ENCODE measurements around the gene IMMP2L.

The IMMP2L gene

DNA sequence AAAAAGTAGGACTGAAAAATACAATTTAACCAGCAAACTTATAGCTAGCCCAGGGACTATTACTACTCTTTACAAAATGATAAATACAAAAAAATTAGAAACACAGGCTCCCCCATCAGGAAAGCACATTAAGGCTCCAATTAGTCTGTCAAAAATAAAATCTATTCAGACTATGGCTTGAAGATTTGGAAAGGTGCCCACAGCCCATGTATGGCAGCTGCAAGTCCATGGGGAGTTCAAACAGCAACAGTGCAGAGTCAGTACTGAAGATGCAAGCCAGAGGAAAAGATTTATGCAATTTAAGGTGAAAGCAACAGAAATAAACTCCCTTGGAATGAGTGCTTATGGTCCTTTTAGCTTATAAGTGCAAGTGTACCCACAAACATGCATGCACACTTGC is 29.7 kb downstream of the IMMP2L start:
- peaks cover 29% of the 10 kb centered on the region for H3K4me1 Mint-ChIP-seq
- peaks cover 2% of the 10 kb centered on the region for H3K36me3 Mint-ChIP-seq
- no peaks in the 10 kb centered on the region for H3K27me3 Mint-ChIP-seq
- H3K9me3 Mint-ChIP-seq = no peaks in the 10 kb centered on the region
- no peak overlapping the region for H3K4me3 Mint-ChIP-seq
- DNase-seq (ENCODE audit: low spot score in 2 of 2) (no peak), ATAC-seq (ENCODE audit: low read depth) (no peak)
- H3K27ac Mint-ChIP-seq = peak overlapping the region; percentile 3

GRCh38 chr7:111531993-111532392 is 30.3 kb downstream of the IMMP2L start:
- DNase-seq (ENCODE audit: low spot score in 2 of 2) (no peak), ATAC-seq (ENCODE audit: low read depth) (no peak)
- Mint-ChIP-seq H3K9me3 (no peaks in the 10 kb centered on the region), H3K27me3 (no peaks in the 10 kb centered on the region), H3K36me3 (peaks cover 2% of the 10 kb centered on the region), H3K4me3 (no peak overlapping the region), H3K27ac (peak overlapping the region; percentile 3), H3K4me1 (peaks cover 31% of the 10 kb centered on the region)

GRCh38 chr7:111530356-111530668 is 32.0 kb downstream of the IMMP2L start:
- no peak for DNase-seq (ENCODE audit: low spot score in 2 of 2)
- no peaks in the 10 kb centered on the region for H3K27me3 Mint-ChIP-seq
- peaks cover 2% of the 10 kb centered on the region for H3K36me3 Mint-ChIP-seq
- no peak for ATAC-seq (ENCODE audit: low read depth)
- no peaks in the 10 kb centered on the region for H3K9me3 Mint-ChIP-seq
- no peak overlapping the region for H3K4me3 Mint-ChIP-seq
- no peak overlapping the region for H3K27ac Mint-ChIP-seq
- peaks cover 30% of the 10 kb centered on the region for H3K4me1 Mint-ChIP-seq

DNA sequence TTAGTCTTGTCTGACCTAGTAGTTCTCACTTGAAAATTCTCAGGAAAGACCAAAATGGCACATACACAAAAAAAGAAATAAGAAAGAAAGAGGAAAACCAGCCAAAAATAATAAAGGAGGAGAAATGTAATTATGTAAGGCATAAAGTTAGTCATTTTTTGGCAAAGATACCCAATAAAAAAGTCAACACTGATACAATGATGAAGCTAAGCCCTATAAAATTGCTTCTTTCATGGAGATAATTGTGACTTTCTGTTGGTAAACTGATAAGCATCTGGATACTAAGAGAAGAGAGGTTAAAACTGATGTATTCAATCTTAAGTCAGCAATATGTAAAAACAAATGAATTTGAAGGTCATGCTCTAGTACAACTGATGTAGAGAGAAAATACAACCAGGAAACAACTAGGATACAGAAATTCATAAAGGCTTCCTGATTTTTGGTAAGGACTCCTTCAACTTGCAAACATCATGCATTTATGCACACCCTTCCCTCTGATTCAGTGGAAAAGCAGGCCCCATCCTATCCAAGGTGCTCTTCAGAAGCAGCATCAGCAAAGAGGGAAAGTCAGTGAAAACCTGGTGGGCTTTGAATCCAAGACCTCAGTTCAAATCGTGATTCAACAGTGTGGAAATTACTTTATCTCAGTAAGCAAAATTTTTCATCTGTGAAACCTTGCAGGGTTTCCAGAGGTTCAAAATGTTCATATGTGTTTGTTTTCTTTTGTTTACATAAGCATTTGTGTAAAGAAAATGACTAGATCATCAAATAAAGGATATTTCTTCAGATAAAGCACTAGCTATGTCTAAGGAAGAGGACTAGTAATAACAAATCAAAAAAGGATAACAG is 32.6 kb downstream of the IMMP2L start:
- Mint-ChIP-seq H3K27ac (no peak overlapping the region), H3K4me3 (no peak overlapping the region), H3K36me3 (peaks cover 5% of the 10 kb centered on the region), H3K27me3 (no peaks in the 10 kb centered on the region), H3K9me3 (no peaks in the 10 kb centered on the region), H3K4me1 (peaks cover 30% of the 10 kb centered on the region)
- ATAC-seq (ENCODE audit: low read depth) (no peak), DNase-seq (ENCODE audit: low spot score in 2 of 2) (no peak)

- H3K4me3 Mint-ChIP-seq = no peak overlapping the region
- H3K27ac Mint-ChIP-seq = no peak overlapping the region
- no peak for ATAC-seq (ENCODE audit: low read depth)
Observed at GRCh38 chr7:111528331-111528730, 34.0 kb downstream of the IMMP2L start.

GRCh38 chr7:111527545-111527944 is 34.7 kb downstream of the IMMP2L start:
- H3K27me3 Mint-ChIP-seq = no peaks in the 10 kb centered on the region
- no peaks in the 10 kb centered on the region for H3K9me3 Mint-ChIP-seq
- H3K36me3 Mint-ChIP-seq = peaks cover 5% of the 10 kb centered on the region
- no peak overlapping the region for H3K4me3 Mint-ChIP-seq
- peak; percentile 62 for ATAC-seq (ENCODE audit: low read depth)
- H3K27ac Mint-ChIP-seq = no peak overlapping the region
- peaks cover 25% of the 10 kb centered on the region for H3K4me1 Mint-ChIP-seq
- no peak for DNase-seq (ENCODE audit: low spot score in 2 of 2)

More at GRCh38 chr7:111528331-111528730, 34.0 kb downstream of the IMMP2L start:
- H3K36me3 Mint-ChIP-seq = peaks cover 5% of the 10 kb centered on the region
- H3K4me1 Mint-ChIP-seq = peaks cover 28% of the 10 kb centered on the region
- H3K27me3 Mint-ChIP-seq = no peaks in the 10 kb centered on the region
- DNase-seq (ENCODE audit: low spot score in 2 of 2) = no peak
- H3K9me3 Mint-ChIP-seq = no peaks in the 10 kb centered on the region

- Mint-ChIP-seq H3K27me3 (no peaks in the 10 kb centered on the region), H3K36me3 (peaks cover 17% of the 10 kb centered on the region), H3K27ac (no peak overlapping the region), H3K4me1 (peaks cover 19% of the 10 kb centered on the region), H3K4me3 (no peak overlapping the region), H3K9me3 (peaks cover 3% of the 10 kb centered on the region)
- DNase-seq (ENCODE audit: low spot score in 2 of 2) (no peak), ATAC-seq (ENCODE audit: low read depth) (no peak)
Observed at GRCh38 chr7:111525100-111525499, 37.2 kb downstream of the IMMP2L start.

GRCh38 chr7:111521660-111522059 is 40.6 kb downstream of the IMMP2L start:
- peaks cover 33% of the 10 kb centered on the region for H3K36me3 Mint-ChIP-seq
- H3K4me1 Mint-ChIP-seq = peaks cover 5% of the 10 kb centered on the region

GRCh38 chr7:111518264-111518663 is 44.0 kb downstream of the IMMP2L start:
- ATAC-seq (ENCODE audit: low read depth) = no peak
- no peaks in the 10 kb centered on the region for H3K4me1 Mint-ChIP-seq
- H3K36me3 Mint-ChIP-seq = peaks cover 33% of the 10 kb centered on the region
- no peak overlapping the region for H3K4me3 Mint-ChIP-seq
- H3K27me3 Mint-ChIP-seq = no peaks in the 10 kb centered on the region
- no peak for DNase-seq (ENCODE audit: low spot score in 2 of 2)
- peaks cover 3% of the 10 kb centered on the region for H3K9me3 Mint-ChIP-seq
- H3K27ac Mint-ChIP-seq = no peak overlapping the region

More at GRCh38 chr7:111521660-111522059, 40.6 kb downstream of the IMMP2L start:
- ATAC-seq (ENCODE audit: low read depth) = no peak
- Mint-ChIP-seq H3K27ac (no peak overlapping the region), H3K27me3 (no peaks in the 10 kb centered on the region), H3K9me3 (peaks cover 3% of the 10 kb centered on the region), H3K4me3 (no peak overlapping the region)
- no peak for DNase-seq (ENCODE audit: low spot score in 2 of 2)

DNA sequence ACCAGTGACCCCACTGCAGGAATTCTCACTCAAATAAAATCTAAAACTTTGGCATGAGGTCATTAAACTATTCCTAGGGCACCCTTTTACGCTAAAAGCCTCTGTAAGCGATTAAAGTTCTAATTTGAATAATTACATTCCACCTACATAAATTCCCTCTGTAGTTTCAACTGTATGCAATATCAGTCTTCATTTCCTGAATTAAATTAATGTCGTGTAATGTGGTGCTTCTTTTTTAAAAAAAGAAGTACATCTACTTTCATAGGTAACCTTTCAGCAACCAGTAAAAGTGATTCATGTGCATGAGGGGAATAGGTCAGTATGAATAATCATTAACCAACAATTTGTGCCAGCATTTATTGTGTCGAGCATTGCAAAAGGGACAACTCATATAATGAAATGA is 44.7 kb downstream of the IMMP2L start:
- ATAC-seq (ENCODE audit: low read depth) (no peak), DNase-seq (ENCODE audit: low spot score in 2 of 2) (no peak)
- H3K27ac Mint-ChIP-seq = no peak overlapping the region
- H3K36me3 Mint-ChIP-seq = peaks cover 38% of the 10 kb centered on the region
- no peaks in the 10 kb centered on the region for H3K27me3 Mint-ChIP-seq
- peaks cover 2% of the 10 kb centered on the region for H3K4me1 Mint-ChIP-seq
- peaks cover 3% of the 10 kb centered on the region for H3K9me3 Mint-ChIP-seq
- H3K4me3 Mint-ChIP-seq = no peak overlapping the region

DNA sequence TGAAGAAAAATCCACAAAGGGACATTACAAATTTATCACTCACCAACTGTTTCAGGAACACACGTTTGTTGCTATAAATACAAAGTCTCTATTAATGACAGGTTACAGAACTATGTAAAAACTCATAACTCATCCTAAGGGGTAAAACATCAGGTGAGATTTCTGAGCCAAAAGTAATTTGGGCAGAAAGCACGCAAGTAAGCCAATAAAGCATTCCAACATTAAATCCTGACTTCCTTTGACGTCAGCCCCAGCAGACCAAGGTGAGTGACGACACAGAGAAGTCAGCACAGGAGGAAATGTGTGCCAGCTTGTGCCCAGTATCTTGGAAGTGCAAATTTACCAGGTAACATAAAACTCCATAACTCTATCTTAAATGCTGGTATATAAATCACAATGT is 45.7 kb downstream of the IMMP2L start:
- H3K27me3 Mint-ChIP-seq = no peaks in the 10 kb centered on the region
- peaks cover 2% of the 10 kb centered on the region for H3K4me1 Mint-ChIP-seq
- ATAC-seq (ENCODE audit: low read depth) (no peak), DNase-seq (ENCODE audit: low spot score in 2 of 2) (no peak)
- H3K4me3 Mint-ChIP-seq = no peak overlapping the region
- no peaks in the 10 kb centered on the region for H3K9me3 Mint-ChIP-seq
- no peak overlapping the region for H3K27ac Mint-ChIP-seq
- peaks cover 36% of the 10 kb centered on the region for H3K36me3 Mint-ChIP-seq

- no peaks in the 10 kb centered on the region for H3K9me3 Mint-ChIP-seq
- peaks cover 23% of the 10 kb centered on the region for H3K36me3 Mint-ChIP-seq
- peaks cover 7% of the 10 kb centered on the region for H3K4me1 Mint-ChIP-seq
- DNase-seq (ENCODE audit: low spot score in 2 of 2) = no peak
- no peaks in the 10 kb centered on the region for H3K27me3 Mint-ChIP-seq
- no peak for ATAC-seq (ENCODE audit: low read depth)
- H3K4me3 Mint-ChIP-seq = no peak overlapping the region
- no peak overlapping the region for H3K27ac Mint-ChIP-seq
Observed at GRCh38 chr7:111513566-111513965, 48.7 kb downstream of the IMMP2L start.

GRCh38 chr7:111511845-111512244 is 50.4 kb downstream of the IMMP2L start:
- Mint-ChIP-seq H3K4me1 (peaks cover 11% of the 10 kb centered on the region), H3K36me3 (peaks cover 22% of the 10 kb centered on the region), H3K4me3 (no peak overlapping the region), H3K27ac (no peak overlapping the region), H3K9me3 (no peaks in the 10 kb centered on the region), H3K27me3 (no peaks in the 10 kb centered on the region)
- DNase-seq (ENCODE audit: low spot score in 2 of 2) (no peak), ATAC-seq (ENCODE audit: low read depth) (no peak)

DNA sequence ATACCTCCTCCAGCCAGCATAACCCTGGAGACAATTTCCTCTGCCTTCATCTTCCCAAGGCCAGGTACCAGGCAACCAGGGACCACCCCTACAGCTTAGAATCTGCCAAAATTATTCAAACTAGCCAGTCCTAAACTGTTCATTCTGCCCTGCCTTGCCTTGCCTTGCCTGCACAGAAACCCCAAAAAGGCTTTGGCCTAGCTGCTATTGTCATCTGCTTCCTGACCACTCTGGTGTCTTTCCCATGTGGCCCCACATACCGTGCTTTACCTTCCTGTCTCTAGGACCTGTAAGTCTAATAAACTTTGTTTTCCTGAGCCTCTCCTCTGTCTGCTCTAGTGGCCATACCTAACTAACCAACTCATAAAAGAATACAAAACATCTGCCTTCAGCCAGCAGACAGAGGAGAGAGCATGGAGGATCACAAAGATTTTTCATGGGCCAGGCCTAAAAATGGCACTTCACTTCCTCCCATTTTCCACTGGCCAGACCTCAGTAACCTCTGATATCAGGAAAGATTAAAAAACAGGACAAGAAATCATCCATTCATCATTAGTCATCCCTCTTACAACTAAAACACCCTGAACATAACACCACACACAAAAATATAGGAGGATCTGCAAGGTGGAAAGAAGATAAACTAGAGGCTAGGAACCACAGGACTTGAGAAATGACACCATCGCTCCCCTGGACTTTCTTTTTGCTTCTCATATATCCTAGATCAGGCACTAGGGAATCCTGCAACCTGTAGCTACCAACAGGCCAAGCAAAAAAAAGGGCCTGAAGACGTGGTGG is 51.5 kb downstream of the IMMP2L start:
- no peaks in the 10 kb centered on the region for H3K9me3 Mint-ChIP-seq
- H3K4me1 Mint-ChIP-seq = peaks cover 11% of the 10 kb centered on the region
- no peak overlapping the region for H3K27ac Mint-ChIP-seq
- no peaks in the 10 kb centered on the region for H3K27me3 Mint-ChIP-seq
- no peak overlapping the region for H3K4me3 Mint-ChIP-seq
- no peak for ATAC-seq (ENCODE audit: low read depth)
- no peak for DNase-seq (ENCODE audit: low spot score in 2 of 2)
- H3K36me3 Mint-ChIP-seq = peaks cover 21% of the 10 kb centered on the region
